ENCODE measurements around the gene RIC1.
"Not testable (repeated sequence)": the region's sequence is repeated elsewhere in the genome, so short reads cannot be mapped to it uniquely, and the experiment has no call there.

Gene RIC1

GRCh38 chr9:5622016-5622415 lies 6.9 kb upstream of the RIC1 start:
- DNase-seq = no peak

GRCh38 chr9:5624655-5625054 lies 4.3 kb upstream of the RIC1 start:
- no peak for DNase-seq

- DNase-seq = no peak
Observed at GRCh38 chr9:5626727-5627634, 1.9 kb upstream of the RIC1 start.

- not testable (repeated sequence) for DNase-seq
Observed at GRCh38 chr9:5627686-5628085, 1.2 kb upstream of the RIC1 start.

GRCh38 chr9:5628183-5628529 lies 751 bp upstream of the RIC1 start:
- no peak for DNase-seq

- no peak for DNase-seq
Observed at GRCh38 chr9:5629312-5630080, 589 bp downstream of the RIC1 start.

GRCh38 chr9:5630081-5630507 lies 1.2 kb downstream of the RIC1 start:
- no peak for DNase-seq

- no peak for DNase-seq
Observed at GRCh38 chr9:5631026-5631425, 2.1 kb downstream of the RIC1 start.

GRCh38 chr9:5632540-5632939 lies 3.6 kb downstream of the RIC1 start:
- DNase-seq = no peak

GRCh38 chr9:5633243-5633642 lies 4.3 kb downstream of the RIC1 start:
- no peak for DNase-seq

GRCh38 chr9:5635390-5635789 lies 6.5 kb downstream of the RIC1 start:
- no peak for DNase-seq

GRCh38 chr9:5639816-5640215 lies 10.9 kb downstream of the RIC1 start:
- DNase-seq = no peak

- DNase-seq = no peak
Observed at GRCh38 chr9:5642170-5642569, 13.3 kb downstream of the RIC1 start.

- no peak for DNase-seq
Observed at GRCh38 chr9:5643005-5643624, 14.2 kb downstream of the RIC1 start.

GRCh38 chr9:5644501-5644900 lies 15.6 kb downstream of the RIC1 start:
- no peak for DNase-seq

- DNase-seq = no peak
Observed at GRCh38 chr9:5646116-5646515, 17.2 kb downstream of the RIC1 start.

- no peak for DNase-seq
Observed at GRCh38 chr9:5650356-5651105, 21.6 kb downstream of the RIC1 start.

GRCh38 chr9:5651246-5651645 lies 22.3 kb downstream of the RIC1 start:
- no peak for DNase-seq

- no peak for DNase-seq
Observed at GRCh38 chr9:5652821-5653220, 23.9 kb downstream of the RIC1 start.

- DNase-seq = not testable (repeated sequence)
Observed at GRCh38 chr9:5662804-5663203, 33.9 kb downstream of the RIC1 start.

GRCh38 chr9:5665059-5665458 lies 36.2 kb downstream of the RIC1 start:
- DNase-seq = no peak

GRCh38 chr9:5667391-5667790 lies 38.5 kb downstream of the RIC1 start:
- no peak for DNase-seq

- no peak for DNase-seq
Observed at GRCh38 chr9:5670079-5670478, 41.2 kb downstream of the RIC1 start.
